ENCODE data around the gene PARD3.

GRCh38 chr10:34581801-34582532 lies 233.1 kb downstream of the PARD3 start:
- TF ChIP-seq, protein P1, sequence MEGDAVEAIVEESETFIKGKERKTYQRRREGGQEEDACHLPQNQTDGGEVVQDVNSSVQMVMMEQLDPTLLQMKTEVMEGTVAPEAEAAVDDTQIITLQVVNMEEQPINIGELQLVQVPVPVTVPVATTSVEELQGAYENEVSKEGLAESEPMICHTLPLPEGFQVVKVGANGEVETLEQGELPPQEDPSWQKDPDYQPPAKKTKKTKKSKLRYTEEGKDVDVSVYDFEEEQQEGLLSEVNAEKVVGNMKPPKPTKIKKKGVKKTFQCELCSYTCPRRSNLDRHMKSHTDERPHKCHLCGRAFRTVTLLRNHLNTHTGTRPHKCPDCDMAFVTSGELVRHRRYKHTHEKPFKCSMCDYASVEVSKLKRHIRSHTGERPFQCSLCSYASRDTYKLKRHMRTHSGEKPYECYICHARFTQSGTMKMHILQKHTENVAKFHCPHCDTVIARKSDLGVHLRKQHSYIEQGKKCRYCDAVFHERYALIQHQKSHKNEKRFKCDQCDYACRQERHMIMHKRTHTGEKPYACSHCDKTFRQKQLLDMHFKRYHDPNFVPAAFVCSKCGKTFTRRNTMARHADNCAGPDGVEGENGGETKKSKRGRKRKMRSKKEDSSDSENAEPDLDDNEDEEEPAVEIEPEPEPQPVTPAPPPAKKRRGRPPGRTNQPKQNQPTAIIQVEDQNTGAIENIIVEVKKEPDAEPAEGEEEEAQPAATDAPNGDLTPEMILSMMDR (IDR thresholded peaks at IDR 0.05; ENCODE audit: insufficient read depth, low read depth, low read length), result no peak
- TF ChIP-seq EZH2 (IDR thresholded peaks at IDR 0.05; ENCODE audit: insufficient read depth, low read length), result no peak

Data from astrocyte (in vitro differentiated cells and primary cell).